WTC11 (cell line): ENCODE data around the gene ISM1. TPM values are rescaled to one million over a fixed set of nuclear protein-coding genes. Genes with fewer than 3 reads are reported as not detected.

Experiments used
- ATAC-seq: fragments of 200-7000 bp; cut with Tn5 transposase; 2 replicates; pipeline ENCODE4 v1.10.0; 2021; ENCODE audit warnings: mild to moderate bottlenecking, moderate library complexity
- CTCF ChIA-PET: fragments of 300-600 bp; sonication (Branson Sonifier 250); formaldehyde crosslinking; loops from one replicate; lab custom pipeline; 2021; ENCODE audit warnings: antibody characterized with exemption; lab: Charles Lee
- POLR2A ChIA-PET: fragments of 350-600 bp; sonication (Branson Sonifier 250); formaldehyde crosslinking; loops from one replicate; lab custom pipeline; 2021; ENCODE audit warnings: antibody characterized with exemption; lab: Charles Lee
- DNase-seq: peaks from one replicate; pipeline ENCODE4 v3.0.0; 2021; ENCODE audit warnings: low spot score
- H3K27ac Mint-ChIP-seq: 2 replicates; pipeline ENCODE4 v1.8.0; 2021; ENCODE audit warnings: mixed read lengths
- H3K27me3 Mint-ChIP-seq: 2 replicates; pipeline ENCODE4 v1.8.0; 2021; ENCODE audit warnings: low read depth, mild to moderate bottlenecking, moderate library complexity, mixed read lengths
- H3K36me3 Mint-ChIP-seq: 2 replicates; pipeline ENCODE4 v1.8.0; 2021; ENCODE audit warnings: mixed read lengths
- H3K4me1 Mint-ChIP-seq: 2 replicates; pipeline ENCODE4 v1.8.0; 2022; ENCODE audit warnings: mixed read lengths
- H3K4me3 Mint-ChIP-seq: 2 replicates; pipeline ENCODE4 v1.8.0; 2021; ENCODE audit warnings: mild to moderate bottlenecking, moderate library complexity, mixed read lengths
- H3K9me3 Mint-ChIP-seq: 2 replicates; pipeline ENCODE4 v1.8.0; 2021; ENCODE audit warnings: mixed read lengths
- AFF4 ChIP-seq: sonication (generic); formaldehyde crosslinking; IDR thresholded peaks from 2 replicates; pipeline ENCODE4 v1.8.1; 2023; ENCODE audit warnings: mild to moderate bottlenecking, missing genetic modification reagents, borderline replicate concordance
- ARID4B ChIP-seq: sonication (generic); formaldehyde crosslinking; IDR thresholded peaks from 2 replicates; pipeline ENCODE4 v1.8.0; 2023; ENCODE audit warnings: missing genetic modification reagents, mild to moderate bottlenecking, borderline replicate concordance
- CTCF ChIP-seq: fragments of 200-600 bp; IDR thresholded peaks from 2 replicates; pipeline ENCODE4 v1.8.0; 2022; ENCODE audit warnings: antibody characterized with exemption
- ERG ChIP-seq: fragments of 250-450 bp; sonication (Bioruptor Pico); IDR thresholded peaks from 2 replicates; pipeline ENCODE4 v1.8.0; 2021; ENCODE audit warnings: mild to moderate bottlenecking
- JAZF1 ChIP-seq: fragments of 250-450 bp; sonication (Bioruptor Pico); IDR thresholded peaks from 2 replicates; pipeline ENCODE4 v1.9.0; 2021; ENCODE audit warnings: moderate library complexity, mild to moderate bottlenecking, inconsistent platforms
- NFYB ChIP-seq: sonication (generic); formaldehyde crosslinking; conservative IDR thresholded peaks from 2 replicates; pipeline ENCODE4 v1.8.0; 2022; ENCODE audit warnings: low read depth, missing genetic modification reagents
- NR2C2 ChIP-seq: sonication (generic); formaldehyde crosslinking; IDR thresholded peaks from 2 replicates; pipeline ENCODE4 v1.8.0; 2022; ENCODE audit warnings: mild to moderate bottlenecking, missing genetic modification reagents
- PRDM15 ChIP-seq: sonication (generic); formaldehyde crosslinking; IDR thresholded peaks from 2 replicates; pipeline ENCODE4 v1.8.0; 2022; ENCODE audit warnings: missing genetic modification reagents
- TCF7 ChIP-seq: sonication (generic); formaldehyde crosslinking; IDR thresholded peaks from 2 replicates; pipeline ENCODE4 v1.8.0; 2022; ENCODE audit warnings: mild to moderate bottlenecking, low read depth, missing genetic modification reagents, moderate library complexity
- TEAD1 ChIP-seq: sonication (generic); formaldehyde crosslinking; IDR thresholded peaks from 2 replicates; pipeline ENCODE4 v1.8.0; 2022; ENCODE audit warnings: mild to moderate bottlenecking, missing genetic modification reagents
- TP53 ChIP-seq: sonication (generic); formaldehyde crosslinking; IDR thresholded peaks from 2 replicates; pipeline ENCODE4 v1.8.1; 2023; ENCODE audit warnings: mild to moderate bottlenecking, missing genetic modification reagents
- ZNF263 ChIP-seq: sonication (generic); formaldehyde crosslinking; IDR thresholded peaks from 2 replicates; pipeline ENCODE4 v1.8.1; 2022; ENCODE audit warnings: low read depth, mild to moderate bottlenecking, moderate library complexity, missing genetic modification reagents
- ZNF281 ChIP-seq: sonication (generic); formaldehyde crosslinking; IDR thresholded peaks from 2 replicates; pipeline ENCODE4 v1.8.0; 2023; ENCODE audit warnings: mild to moderate bottlenecking, missing genetic modification reagents
- total RNA-seq: library from RNA; stranded (reverse); gene quantifications from 3 replicates; pipeline ENCODE4 v1.2.3, GENCODE V29; 2021
- TF ChIP-seq, protein P1 (sequence below): fragments of 250-450 bp; sonication (Bioruptor Pico); IDR thresholded peaks from 2 replicates; pipeline ENCODE4 v1.9.0; 2021; ENCODE audit warnings: moderate library complexity, mild to moderate bottlenecking, inconsistent platforms, borderline replicate concordance
- TF ChIP-seq, protein P2 (sequence below): sonication (generic); formaldehyde crosslinking; IDR thresholded peaks from 2 replicates; pipeline ENCODE4 v1.8.1; 2022; ENCODE audit warnings: low read depth, mild to moderate bottlenecking, moderate library complexity, missing genetic modification reagents, borderline replicate concordance

The ISM1 gene
- total RNA-seq, 1 experiment from 2014 or later: 0.52 TPM

- H3K27me3 Mint-ChIP-seq: no peaks in the 10 kb centered on the region
- H3K27ac Mint-ChIP-seq: no peak overlapping the region
- peaks cover 10% of the 10 kb centered on the region; the same call in 1 of the 2 replicates for H3K9me3 Mint-ChIP-seq
- CTCF ChIA-PET: interaction anchor here (0.7 kb wide), 1 partner anchor 12 kb away, joined by 4 read pairs; no protein-coding TSS in a partner anchor
- peaks cover 10% of the 10 kb centered on the region for H3K4me1 Mint-ChIP-seq
- POLR2A ChIA-PET: no interaction called here
- DNase-seq (no peak), ATAC-seq (no peak)
- H3K4me3 Mint-ChIP-seq: no peak overlapping the region
- H3K36me3 Mint-ChIP-seq: no peaks in the 10 kb centered on the region
- TF ChIP-seq TP53 (CRISPR knock-in tag): no peak
- no peak for TF ChIP-seq ZNF263 (CRISPR knock-in tag)
- no peak for TF ChIP-seq TEAD1
- TF ChIP-seq AFF4 (CRISPR knock-in tag): no peak
- no peak for TF ChIP-seq ERG (CRISPR knock-in tag)
- no peak for TF ChIP-seq NFYB
- TF ChIP-seq, protein P1, sequence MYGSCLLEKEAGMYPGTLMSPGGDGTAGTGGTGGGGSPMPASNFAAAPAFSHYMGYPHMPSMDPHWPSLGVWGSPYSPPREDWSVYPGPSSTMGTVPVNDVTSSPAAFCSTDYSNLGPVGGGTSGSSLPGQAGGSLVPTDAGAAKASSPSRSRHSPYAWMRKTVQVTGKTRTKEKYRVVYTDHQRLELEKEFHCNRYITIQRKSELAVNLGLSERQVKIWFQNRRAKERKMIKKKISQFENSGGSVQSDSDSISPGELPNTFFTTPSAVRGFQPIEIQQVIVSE: no peak
- TF ChIP-seq JAZF1 (CRISPR knock-in tag): no peak
- TF ChIP-seq CTCF: no peak
- TF ChIP-seq PRDM15: no peak
- TF ChIP-seq, protein P2, sequence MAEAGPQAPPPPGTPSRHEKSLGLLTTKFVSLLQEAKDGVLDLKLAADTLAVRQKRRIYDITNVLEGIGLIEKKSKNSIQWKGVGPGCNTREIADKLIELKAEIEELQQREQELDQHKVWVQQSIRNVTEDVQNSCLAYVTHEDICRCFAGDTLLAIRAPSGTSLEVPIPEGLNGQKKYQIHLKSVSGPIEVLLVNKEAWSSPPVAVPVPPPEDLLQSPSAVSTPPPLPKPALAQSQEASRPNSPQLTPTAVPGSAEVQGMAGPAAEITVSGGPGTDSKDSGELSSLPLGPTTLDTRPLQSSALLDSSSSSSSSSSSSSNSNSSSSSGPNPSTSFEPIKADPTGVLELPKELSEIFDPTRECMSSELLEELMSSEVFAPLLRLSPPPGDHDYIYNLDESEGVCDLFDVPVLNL (CRISPR knock-in tag): no peak
- TF ChIP-seq ARID4B (CRISPR knock-in tag): no peak
- TF ChIP-seq NR2C2: no peak
- no peak for TF ChIP-seq ZNF281
- TF ChIP-seq TCF7: no peak
These were observed 29.2 kb downstream of the ISM1 start for GRCh38 chr20:13250251-13250650.
